Muscle of leg (tissue), 11 donors: ENCODE measurements around the gene RPS24. TPM values are rescaled to one million over a fixed set of nuclear protein-coding genes. Genes with fewer than 3 reads are reported as not detected.

Source experiments
- DNase-seq: peaks from one replicate; pipeline ENCODE4 v3.0.0; 2013
- H3K27ac ChIP-seq: one replicate; pipeline ENCODE4 v1.5.1; 2013; ENCODE audit warnings: mild to moderate bottlenecking, low read length, control low read depth
- H3K27me3 ChIP-seq: one replicate; pipeline ENCODE4 v1.6.1; 2013; ENCODE audit warnings: low read length; ENCODE audit not compliant: control insufficient read depth, insufficient read depth
- H3K36me3 ChIP-seq: one replicate; pipeline ENCODE4 v1.6.1; 2013; ENCODE audit warnings: low read length; ENCODE audit not compliant: control insufficient read depth, insufficient read depth
- H3K4me1 ChIP-seq: one replicate; pipeline ENCODE4 v1.6.1; 2013; ENCODE audit warnings: low read length; ENCODE audit not compliant: control insufficient read depth, insufficient read depth
- H3K4me3 ChIP-seq: one replicate; pipeline ENCODE4 v1.5.1; 2013; ENCODE audit warnings: low read length, control low read depth
- H3K9me3 ChIP-seq: replicated peaks from 2 replicates; pipeline ENCODE4 v1.6.1; 2013; ENCODE audit warnings: low read depth, low read length; ENCODE audit not compliant: control insufficient read depth
- WGBS: methylation state at CpG from one replicate; pipeline ENCODE4 v1.1.5; 2013; ENCODE audit warnings: missing lambda C conversion rate; ENCODE audit not compliant: insufficient coverage; 5-methylcytosine and 5-hydroxymethylcytosine counted together
- polyA plus RNA-seq, 8 donors: library from polyadenylated mRNA; unstranded; fragments of 120-200 nt; gene quantifications; one replicate each; pipeline versions ENCODE4 v1.2.1 to v1.2.3, GENCODE V29; 2013; ENCODE audit warnings: inconsistent platforms in 1 of 8, low replicate concordance in 1 of 8; ENCODE audit not compliant: insufficient read length in 8 of 8, insufficient read depth in 1 of 8
- total RNA-seq: library from RNA; stranded (reverse); fragments of 120-200 nt; gene quantifications from one replicate; pipeline ENCODE4 v1.2.4, GENCODE V29; 2013

The RPS24 gene
- total and polyA plus RNA-seq, 9 donors: 3,224 to 6,569 (median 3,794) TPM

- Histone ChIP-seq H3K4me3 (no peak overlapping the region), H3K27ac (no peak overlapping the region), H3K4me1 (peaks cover 39% of the 10 kb centered on the region), H3K27me3 (no peaks in the 10 kb centered on the region), H3K9me3 (no peaks in the 10 kb centered on the region), H3K36me3 (peaks cover 30% of the 10 kb centered on the region)
- peak; percentile 43 for DNase-seq
- 66% methylated on average over 8 of the region's 10 CpGs for WGBS
Observed at GRCh38 chr10:78045237-78045636, 11.6 kb downstream of the RPS24 start.

GRCh38 chr10:78045856-78046255 is 12.2 kb downstream of the RPS24 start:
- Histone ChIP-seq H3K4me3 (no peak overlapping the region), H3K4me1 (peaks cover 39% of the 10 kb centered on the region), H3K9me3 (no peaks in the 10 kb centered on the region), H3K36me3 (peaks cover 27% of the 10 kb centered on the region), H3K27ac (no peak overlapping the region), H3K27me3 (no peaks in the 10 kb centered on the region)
- 91% methylated on average over 7 of the region's 8 CpGs for WGBS
- DNase-seq: no peak

GRCh38 chr10:78046711-78047269 is 13.1 kb downstream of the RPS24 start:
- Histone ChIP-seq H3K36me3 (peaks cover 18% of the 10 kb centered on the region), H3K4me3 (no peak overlapping the region), H3K4me1 (peaks cover 33% of the 10 kb centered on the region), H3K27me3 (no peaks in the 10 kb centered on the region), H3K27ac (no peak overlapping the region), H3K9me3 (no peaks in the 10 kb centered on the region)
- 77% methylated on average over 9 of the region's 10 CpGs for WGBS
- no peak for DNase-seq

- Histone ChIP-seq H3K4me3 (no peak overlapping the region), H3K36me3 (peaks cover 12% of the 10 kb centered on the region), H3K27me3 (no peaks in the 10 kb centered on the region), H3K9me3 (no peaks in the 10 kb centered on the region), H3K27ac (no peak overlapping the region), H3K4me1 (peaks cover 28% of the 10 kb centered on the region)
- WGBS: 33% methylated on average over 9 of the region's 13 CpGs
- DNase-seq: peak; percentile 91
Observed at GRCh38 chr10:78047314-78047891, 13.7 kb downstream of the RPS24 start.

- WGBS: no CpG with 5 or more reads among the region's 1 CpG
- no peaks in the 10 kb centered on the region for H3K27me3 ChIP-seq
- peaks cover 14% of the 10 kb centered on the region for H3K4me1 ChIP-seq
- peak; percentile 73 for DNase-seq
- no peak overlapping the region for H3K27ac ChIP-seq
- H3K36me3 ChIP-seq: peaks cover 9% of the 10 kb centered on the region
- no peak overlapping the region for H3K4me3 ChIP-seq
- no peaks in the 10 kb centered on the region for H3K9me3 ChIP-seq
Observed at GRCh38 chr10:78049851-78050250, 16.2 kb downstream of the RPS24 start.

GRCh38 chr10:78053211-78053868 is 19.7 kb downstream of the RPS24 start:
- H3K4me3 ChIP-seq: no peak overlapping the region
- no peaks in the 10 kb centered on the region for H3K27me3 ChIP-seq
- WGBS: no CpG with 5 or more reads among the region's 7 CpGs
- no peaks in the 10 kb centered on the region for H3K9me3 ChIP-seq
- peaks cover 6% of the 10 kb centered on the region for H3K4me1 ChIP-seq
- no peak overlapping the region for H3K27ac ChIP-seq
- peaks cover 9% of the 10 kb centered on the region for H3K36me3 ChIP-seq
- DNase-seq: no peak

- no peaks in the 10 kb centered on the region for H3K36me3 ChIP-seq
- H3K27ac ChIP-seq: no peak overlapping the region
- H3K4me3 ChIP-seq: no peak overlapping the region
- peaks cover under 1% of the 10 kb centered on the region for H3K4me1 ChIP-seq
- H3K27me3 ChIP-seq: peaks cover 2% of the 10 kb centered on the region
- H3K9me3 ChIP-seq: no peaks in the 10 kb centered on the region
- WGBS: 90% methylated on average over 2 of the region's 5 CpGs
- no peak for DNase-seq
Observed at GRCh38 chr10:78058562-78058961, 24.9 kb downstream of the RPS24 start.

GRCh38 chr10:78059906-78060702 is 26.4 kb downstream of the RPS24 start:
- H3K27ac ChIP-seq: no peak overlapping the region
- no peaks in the 10 kb centered on the region for H3K9me3 ChIP-seq
- DNase-seq: no peak
- whole genome bisulfite sequencing: 89% methylated on average over 4 of the region's 12 CpGs
- H3K27me3 ChIP-seq: peaks cover 2% of the 10 kb centered on the region
- no peak overlapping the region for H3K4me3 ChIP-seq
- H3K4me1 ChIP-seq: no peaks in the 10 kb centered on the region
- H3K36me3 ChIP-seq: no peaks in the 10 kb centered on the region

GRCh38 chr10:78062296-78062695 is 28.6 kb downstream of the RPS24 start:
- H3K4me1 ChIP-seq: no peaks in the 10 kb centered on the region
- H3K36me3 ChIP-seq: no peaks in the 10 kb centered on the region
- no peak for DNase-seq
- no CpG with 5 or more reads among the region's 5 CpGs for WGBS
- H3K27me3 ChIP-seq: peaks cover 2% of the 10 kb centered on the region
- H3K27ac ChIP-seq: no peak overlapping the region
- H3K9me3 ChIP-seq: no peaks in the 10 kb centered on the region
- no peak overlapping the region for H3K4me3 ChIP-seq

GRCh38 chr10:78063236-78063635 is 29.6 kb downstream of the RPS24 start:
- no peak for DNase-seq
- no peaks in the 10 kb centered on the region for H3K4me1 ChIP-seq
- H3K9me3 ChIP-seq: no peaks in the 10 kb centered on the region
- WGBS: 100% methylated on average over 1 of the region's 2 CpGs
- no peaks in the 10 kb centered on the region for H3K36me3 ChIP-seq
- H3K27ac ChIP-seq: no peak overlapping the region
- H3K27me3 ChIP-seq: peaks cover 2% of the 10 kb centered on the region
- no peak overlapping the region for H3K4me3 ChIP-seq
